Activated CD4-positive, alpha-beta T cell treated with anti-CD3 and anti-CD28 coated beads for 4 hours (primary cell): ENCODE measurements around the gene INSYN2A.

Source experiments
- DNase-seq, 2 donors: peaks; one replicate each; pipeline ENCODE4 v3.0.0-alpha.2; 2020

Gene INSYN2A, protein sequence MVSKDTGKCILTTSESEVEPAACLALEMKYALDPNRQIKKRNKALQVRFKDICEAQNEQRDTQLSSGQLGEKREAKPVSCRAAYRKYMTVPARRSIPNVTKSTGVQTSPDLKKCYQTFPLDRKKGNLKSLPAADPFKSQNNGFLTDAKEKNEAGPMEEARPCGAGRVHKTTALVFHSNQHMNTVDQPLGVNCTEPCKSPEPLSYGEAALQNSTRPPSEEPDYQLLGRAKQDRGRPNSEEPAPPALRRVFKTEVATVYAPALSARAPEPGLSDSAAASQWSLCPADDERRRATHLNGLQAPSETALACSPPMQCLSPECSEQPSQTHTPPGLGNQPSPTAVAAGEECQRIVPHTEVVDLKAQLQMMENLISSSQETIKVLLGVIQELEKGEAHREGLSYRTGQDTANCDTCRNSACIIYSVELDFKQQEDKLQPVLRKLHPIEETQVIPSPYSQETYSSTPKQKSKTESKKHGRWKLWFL

DNA sequence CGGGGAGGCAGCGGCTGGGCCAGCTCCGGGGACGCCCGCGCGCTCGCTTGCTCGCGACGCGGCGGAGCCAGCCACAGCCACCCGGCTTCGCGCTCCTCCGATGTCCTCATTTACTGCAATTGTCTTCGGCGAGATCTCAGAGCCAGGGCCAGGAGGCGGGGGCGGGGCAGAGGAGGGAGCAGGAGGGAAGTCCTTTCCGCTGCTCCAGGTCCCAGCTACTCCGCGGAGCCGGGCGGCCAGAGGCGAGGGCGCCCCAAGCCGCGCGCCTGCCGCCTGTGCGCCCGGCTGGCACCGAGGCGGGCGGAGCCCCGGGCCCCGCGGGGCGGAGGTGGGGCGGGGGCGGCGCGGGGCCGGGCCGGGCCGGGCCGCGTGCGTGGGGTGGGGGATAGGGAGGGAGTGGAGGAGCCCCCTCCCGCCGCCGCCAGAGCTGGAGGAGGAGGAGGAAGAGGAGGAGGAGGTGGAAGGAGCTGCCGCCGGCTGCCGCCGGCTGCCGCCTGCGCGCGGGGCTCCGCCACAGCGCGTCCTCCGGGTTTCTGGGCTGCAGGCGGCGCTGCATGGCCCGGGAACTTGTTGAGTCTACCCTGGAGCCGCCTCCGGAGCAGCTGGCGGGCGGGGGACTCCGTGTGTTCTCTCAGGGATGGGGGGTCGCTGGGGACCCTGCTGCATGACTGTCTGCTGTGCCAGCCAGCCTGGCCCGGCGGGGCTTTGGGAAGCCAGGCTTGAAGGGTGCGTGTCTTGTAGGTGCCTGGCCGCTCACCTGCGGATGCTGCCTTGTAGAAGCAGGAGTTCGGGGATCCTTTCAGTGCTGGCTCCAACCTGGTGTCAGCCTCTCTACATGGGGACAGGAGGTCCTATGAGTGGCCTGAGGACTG, at the start of gene INSYN2A:
Gene INSYN2A, minus strand, starts transcription at position 310 of the 872 bp plus-strand sequence. CDS start 20,196 bp downstream, outside the sequence.
- no peak for DNase-seq

DNA sequence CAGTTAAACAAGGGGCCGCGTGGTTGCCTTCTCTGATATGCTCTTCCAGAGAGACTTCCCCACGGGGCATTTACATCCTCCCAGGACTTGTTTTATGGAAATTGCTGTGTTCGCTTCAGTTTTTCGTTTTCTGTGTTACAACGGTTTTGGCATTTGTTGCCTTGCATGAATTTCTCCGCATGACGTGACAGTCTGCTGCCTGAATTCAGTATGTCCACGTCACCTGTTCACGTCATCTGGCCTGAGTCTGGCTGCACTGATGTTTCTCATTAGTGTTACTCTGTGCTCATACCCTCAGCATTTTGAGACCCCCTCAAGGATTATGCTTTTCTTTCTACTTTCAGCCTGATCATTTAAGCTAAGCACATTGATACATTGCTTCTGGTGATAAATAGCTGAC, 49.1 kb upstream of the INSYN2A start:
- no peak for DNase-seq

DNA sequence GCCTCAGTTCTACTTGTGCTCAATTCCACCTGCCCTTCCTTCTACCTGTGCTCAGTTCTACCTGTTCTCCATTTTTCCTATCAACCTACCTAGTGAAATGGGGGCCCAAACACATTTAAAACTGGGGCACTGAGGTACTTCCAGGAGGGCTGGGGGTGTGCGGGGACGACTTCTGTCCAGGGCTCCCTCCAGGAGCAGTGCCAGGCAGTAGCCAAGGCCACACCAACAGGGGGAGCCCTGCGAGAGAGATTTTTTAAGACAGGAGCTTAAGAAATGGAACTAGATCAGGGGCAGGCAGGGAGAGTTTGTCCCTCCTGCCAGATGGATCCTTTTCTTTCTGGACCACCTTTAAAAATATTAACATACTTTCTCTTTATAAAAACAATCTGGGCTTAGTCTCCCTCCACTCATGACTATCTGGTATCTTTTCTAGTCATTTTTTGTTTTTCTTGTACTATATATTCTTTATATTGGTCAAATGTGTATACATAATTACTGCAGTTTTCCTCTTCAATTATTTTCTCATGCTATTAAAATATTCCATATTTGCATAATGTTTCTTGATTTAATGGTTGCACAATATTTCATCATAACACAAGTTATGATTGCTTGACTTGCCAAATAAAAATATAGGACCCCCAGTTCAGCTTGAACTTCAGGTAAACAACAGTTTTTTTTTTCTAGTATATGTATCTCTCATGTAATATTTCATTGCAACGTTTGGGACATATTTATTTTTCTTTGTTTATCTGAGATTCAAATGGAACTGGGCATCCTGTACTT, 47.3 kb upstream of the INSYN2A start:
- DNase-seq, result peak in 1 of 2 donors; percentile 21

DNA sequence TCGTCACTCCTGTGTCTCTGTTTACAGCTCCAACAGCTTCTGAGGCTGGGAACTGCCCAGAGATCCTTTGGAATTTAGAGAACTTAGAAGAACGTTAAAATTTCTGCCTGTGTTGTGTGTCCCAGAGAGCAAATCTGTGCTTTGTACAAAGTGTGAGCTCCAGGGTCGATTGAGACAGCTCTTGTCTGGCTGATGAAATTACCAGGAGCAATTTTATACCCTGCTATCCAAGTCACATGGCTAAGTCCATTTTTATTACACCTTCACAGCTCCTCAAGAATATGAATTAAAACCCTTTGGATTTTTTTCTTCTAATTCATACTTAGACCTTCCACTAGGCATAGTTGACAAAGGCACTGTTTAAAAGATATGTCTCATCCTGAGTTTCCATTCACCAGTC, 46.5 kb upstream of the INSYN2A start:
- DNase-seq, result no peak

DNA sequence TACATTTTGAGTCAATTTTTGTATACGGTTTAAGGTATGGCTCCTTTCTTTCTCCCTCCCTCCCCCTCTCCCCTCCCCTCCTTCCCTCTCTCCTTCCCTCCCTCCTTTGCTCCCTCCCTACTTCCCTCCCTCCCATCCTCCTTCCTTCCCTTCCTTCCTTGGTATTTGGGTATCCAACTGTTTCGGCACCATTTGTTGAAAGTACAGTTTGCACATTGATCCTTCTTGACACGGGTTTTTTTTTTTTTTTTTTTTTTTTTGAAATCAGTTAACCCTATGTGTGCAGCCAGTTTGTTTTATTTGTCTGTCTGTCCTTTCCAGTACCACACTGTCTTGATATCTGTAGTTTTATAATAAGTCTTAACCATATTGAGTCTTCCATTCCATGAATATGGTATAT, 39.9 kb upstream of the INSYN2A start:
- no peak for DNase-seq

DNA sequence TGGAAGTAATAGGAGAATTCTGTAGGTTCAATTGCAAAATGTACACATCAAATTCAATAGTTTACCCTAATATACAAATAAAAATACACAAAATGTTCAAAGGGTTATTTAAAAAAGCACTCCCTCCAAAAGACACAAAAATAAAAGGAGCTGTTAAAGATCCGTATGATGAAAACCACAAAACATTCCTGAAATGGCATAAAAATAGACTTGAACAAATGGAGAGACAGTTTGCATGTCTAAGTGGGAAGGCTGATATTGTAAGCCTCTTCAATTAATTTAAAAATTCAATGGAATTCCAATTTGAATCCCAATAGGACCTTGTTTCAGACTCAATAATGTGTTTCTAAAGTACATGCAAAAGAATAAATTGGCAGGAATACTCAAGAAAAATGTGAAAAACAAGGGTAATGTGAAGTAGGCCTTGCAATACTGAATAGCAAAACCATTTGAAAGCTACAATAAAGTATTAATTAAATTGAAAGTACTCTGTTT, 38.0 kb upstream of the INSYN2A start:
- DNase-seq, result no peak

DNA sequence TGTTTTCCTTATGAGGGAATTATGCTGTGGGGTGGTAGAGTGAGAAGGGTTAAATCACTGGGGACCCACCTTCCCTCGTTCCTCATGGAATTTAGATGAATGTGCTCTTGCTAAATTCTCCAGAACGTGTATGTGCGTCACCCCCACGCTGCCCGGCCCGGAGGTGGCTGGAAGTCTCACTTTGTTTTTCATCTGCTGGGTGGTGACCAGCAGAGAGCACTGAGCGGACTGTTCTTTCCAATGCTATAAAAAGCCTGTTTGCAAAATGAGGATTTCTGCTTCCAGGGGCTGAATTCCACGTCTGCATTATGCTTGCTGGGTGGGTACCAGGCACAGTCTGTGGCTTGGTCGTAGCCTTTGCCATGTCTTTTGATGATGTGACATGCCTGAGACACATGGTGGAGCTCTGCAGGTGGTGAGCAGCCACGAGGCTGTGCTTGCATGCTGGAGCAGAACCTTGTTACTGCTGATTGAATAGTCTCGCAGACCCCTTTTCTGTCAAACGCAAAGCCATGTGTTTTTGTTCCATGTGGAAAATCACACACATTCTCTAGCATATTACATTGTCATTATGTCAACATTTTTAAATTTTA, 31.9 kb upstream of the INSYN2A start:
- DNase-seq, result no peak

DNA sequence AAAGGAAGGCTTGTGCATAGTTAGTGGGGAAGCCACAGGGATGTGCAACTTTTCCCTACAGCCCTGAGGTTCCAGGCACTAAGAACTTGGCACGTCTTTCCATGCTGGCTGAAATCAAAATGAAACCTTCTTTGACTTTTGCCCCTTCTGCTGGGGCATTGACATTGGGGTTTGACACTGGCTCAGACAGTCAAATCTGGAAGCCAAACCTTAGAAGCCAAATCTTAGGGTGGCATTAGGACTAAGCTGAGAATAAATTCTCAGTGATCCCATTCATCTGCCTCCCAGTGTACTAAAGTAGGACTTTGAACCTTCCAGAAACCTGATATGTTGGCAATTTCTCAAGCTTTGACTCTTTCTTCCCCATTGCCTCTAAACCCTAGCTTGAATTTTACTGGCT, 31.3 kb upstream of the INSYN2A start:
- no peak for DNase-seq

DNA sequence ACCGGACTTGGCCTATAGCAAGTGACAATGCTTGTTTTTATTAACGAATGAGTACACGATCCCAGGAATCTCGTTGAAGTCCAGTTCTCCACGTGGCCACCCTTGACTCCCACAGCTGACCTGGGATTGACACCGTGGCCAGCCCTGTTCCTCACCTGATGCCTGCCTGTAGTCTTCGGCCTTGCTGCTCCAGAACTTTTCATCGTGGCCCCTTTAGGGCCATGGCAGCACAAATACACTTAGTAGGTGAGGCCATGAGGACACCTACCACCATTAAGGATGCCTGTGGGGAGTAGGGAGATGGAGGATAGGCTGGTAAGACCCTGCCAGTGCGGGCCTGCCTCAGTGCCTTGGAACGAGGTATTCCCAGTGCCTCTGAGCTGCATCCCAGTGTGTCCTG, 30.6 kb upstream of the INSYN2A start:
- no peak for DNase-seq

DNA sequence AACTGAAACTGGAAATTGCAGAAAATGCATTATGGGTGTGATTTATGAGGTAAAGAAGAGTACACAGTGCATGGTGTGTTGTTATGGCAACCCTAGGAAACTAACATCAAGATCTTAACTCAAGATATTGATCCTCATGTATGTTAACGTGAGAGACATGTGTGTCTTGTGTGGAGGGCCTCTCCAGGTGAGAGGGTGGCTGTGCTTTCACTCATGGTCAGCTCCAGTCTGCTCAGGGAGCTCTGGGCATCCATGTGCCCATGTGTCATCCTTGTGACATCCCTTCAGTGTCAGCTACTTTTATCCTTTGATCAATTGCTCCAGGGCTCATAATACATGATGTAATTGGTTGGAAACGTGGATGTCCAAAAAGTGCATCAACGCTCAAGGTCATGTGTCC, 24.9 kb upstream of the INSYN2A start:
- no peak for DNase-seq

DNA sequence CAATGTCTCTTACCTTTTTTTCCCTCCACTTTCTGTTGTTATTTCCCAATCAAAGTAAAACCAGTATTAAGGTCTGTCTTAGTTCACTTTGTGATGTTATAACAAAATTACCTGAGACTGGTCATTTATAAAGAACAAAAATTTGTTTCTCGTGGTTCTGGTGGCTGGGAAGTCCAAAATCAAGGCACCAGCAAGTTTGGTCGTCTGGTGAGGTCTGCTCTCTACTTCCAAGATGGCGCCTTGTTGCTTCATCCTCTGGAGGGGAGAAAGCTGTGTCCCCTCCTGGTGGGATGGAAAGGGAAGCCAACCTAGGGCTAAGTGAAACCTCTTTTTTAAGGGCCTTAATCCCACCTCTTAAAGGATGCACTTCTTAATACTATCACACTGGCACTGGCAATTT, 22.3 kb upstream of the INSYN2A start:
- no peak for DNase-seq

DNA sequence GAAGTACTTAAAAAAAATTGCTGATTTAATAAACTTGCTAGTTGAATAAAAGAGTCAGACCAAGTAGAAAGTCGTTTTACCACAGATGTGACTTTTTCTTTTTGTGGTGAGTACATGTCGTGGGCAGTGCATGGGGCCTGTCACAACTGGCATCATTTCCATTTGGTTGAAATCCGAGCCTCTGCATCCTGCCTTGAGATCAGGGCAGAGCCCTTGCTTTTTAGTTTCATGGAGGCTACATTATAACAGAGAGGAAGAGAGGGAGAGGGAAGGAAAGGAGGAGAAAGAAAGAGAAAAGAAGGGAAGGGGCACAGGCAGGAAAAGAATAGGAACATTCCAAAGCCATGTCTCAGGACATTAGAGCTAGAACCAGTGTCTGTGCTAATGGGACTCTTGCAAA, 20.4 kb upstream of the INSYN2A start:
- no peak for DNase-seq

DNA sequence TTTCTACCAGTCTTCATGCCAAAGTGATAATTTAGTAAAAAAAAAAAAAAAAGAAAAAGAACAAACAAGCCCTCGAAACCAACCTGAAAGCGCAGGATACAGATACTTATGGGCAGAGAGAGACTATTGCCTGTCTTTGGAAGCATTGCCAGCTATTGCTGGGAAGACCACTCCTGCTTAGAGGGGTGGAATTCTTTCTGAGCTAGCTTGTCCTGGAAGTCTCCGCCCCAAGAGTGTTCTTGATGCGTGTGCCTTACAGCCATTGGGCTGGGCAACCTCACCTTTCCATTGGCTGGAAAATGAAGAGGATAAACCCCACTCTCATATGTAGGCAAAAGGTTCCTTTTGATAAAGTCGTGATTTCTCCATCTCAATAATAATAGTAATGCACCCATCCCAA, 19.9 kb upstream of the INSYN2A start:
- no peak for DNase-seq

DNA sequence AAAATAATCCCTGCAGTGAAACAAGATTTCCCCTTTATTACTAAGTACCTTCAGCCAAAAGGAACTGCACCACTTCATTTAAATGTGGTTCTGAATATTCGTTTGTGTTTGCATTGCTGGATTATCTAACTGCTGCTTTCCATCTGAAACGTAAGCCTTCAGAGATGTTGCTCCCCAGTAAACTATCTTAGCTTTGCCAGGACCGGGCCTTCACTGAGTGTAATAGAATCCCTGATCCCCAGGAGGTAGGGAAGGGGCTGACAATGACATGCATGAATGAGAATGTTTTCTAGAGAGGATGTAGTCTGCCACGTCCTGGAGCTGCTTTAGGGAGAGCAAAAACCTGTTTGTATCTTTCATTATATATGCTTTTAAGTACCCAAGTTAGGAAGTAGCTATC, 19.5 kb upstream of the INSYN2A start:
- no peak for DNase-seq

DNA sequence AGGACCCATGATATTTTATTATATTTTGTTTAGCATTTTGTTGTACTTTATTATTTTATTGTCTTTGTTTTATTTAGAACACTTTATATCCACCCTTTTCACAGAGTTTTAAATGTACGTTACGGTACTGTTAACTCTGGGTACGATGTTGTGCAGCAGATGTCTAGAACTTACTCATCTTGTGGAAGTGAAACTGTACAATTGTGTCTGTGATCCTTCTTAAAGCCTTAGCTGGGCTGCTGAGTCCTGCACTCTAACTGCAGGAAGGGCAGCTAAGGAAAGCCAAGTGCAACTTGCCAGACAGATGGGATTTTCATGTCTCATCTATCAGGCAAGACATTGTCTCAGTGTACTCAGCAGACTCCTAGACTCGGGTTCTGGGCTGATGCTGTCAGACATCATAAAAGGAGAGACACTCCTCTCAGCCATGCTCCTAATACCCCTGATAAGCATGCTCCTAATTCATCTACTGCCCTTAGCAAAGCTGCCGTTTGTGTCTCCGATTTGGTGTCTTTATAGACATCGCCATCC, 14.6 kb upstream of the INSYN2A start:
- DNase-seq, result no peak

DNA sequence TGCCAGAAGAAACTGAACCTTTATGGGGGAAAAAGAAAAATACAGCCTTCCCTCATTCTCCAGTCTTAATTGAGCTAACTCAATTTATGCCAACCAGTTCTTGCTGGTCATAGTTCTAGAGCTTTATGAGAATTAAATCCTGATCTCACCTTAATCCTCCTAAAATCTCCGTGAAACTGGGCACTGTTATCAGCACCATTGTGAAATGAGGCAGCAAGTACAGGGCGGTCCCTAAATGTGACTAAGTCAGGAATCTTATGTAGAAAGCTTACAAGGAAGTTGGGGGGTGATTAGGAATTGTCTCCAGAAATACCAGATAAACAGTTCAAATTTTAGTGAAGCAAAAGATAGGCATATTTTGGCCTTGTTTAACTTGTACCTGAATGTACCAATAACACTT, 10.7 kb upstream of the INSYN2A start:
- DNase-seq, result no peak

DNA sequence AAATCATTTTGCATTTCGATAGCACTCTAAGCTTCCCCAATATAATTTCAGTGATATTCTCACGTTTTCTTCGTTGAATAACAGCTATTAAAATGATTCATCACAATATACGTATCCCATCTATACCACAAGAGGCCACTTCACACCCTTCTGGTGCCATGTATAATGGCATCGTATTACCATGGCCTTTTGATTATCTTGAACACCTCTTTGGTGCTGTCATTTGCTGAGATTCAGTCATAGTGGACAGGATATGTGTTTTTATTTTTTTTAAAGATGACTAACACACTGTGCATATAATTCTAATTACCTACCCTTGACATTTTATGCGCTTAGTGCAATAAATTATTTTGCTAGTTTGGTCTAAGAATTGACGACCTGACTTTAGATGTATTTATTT, 6.7 kb upstream of the INSYN2A start:
- DNase-seq, result no peak

DNA sequence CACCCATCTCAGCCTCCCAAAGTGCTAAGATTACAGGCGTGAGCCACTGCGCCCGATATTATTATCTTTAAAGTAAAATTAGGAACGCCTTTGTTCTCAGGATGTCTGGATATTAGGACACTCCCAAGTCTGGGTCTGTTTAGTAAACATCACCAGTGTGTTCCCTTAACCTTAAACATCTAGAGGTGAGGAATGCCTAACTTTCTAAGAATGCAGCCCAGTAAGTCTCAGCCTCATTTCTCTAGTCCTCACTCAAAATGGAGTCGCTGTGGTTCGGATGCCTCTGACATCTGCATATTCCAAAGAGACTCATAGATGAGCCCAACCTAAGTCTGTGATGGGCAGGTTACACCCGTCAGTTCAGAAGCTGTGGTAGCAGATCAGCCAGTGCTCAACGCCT, 4.3 kb upstream of the INSYN2A start:
- no peak for DNase-seq

DNA sequence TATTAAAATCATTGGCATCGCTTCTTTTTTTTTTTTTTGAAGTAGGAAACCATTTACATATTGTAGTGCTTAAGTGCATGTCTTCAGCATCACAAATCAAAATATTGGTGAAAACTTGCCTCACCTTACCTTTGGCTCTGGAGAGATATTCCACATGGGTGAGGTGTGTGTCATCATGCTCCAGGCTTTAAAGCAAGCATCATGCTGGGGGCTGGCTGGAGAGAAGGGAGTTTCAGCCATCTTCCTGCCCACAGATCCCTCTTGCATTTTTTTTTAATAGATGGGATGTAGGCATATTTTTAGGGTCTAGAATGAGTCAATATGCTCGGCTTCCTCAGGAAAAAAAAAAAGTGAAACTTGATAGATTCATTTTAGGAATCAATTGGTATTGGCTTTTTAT, 2.3 kb upstream of the INSYN2A start:
- DNase-seq, result no peak

DNA sequence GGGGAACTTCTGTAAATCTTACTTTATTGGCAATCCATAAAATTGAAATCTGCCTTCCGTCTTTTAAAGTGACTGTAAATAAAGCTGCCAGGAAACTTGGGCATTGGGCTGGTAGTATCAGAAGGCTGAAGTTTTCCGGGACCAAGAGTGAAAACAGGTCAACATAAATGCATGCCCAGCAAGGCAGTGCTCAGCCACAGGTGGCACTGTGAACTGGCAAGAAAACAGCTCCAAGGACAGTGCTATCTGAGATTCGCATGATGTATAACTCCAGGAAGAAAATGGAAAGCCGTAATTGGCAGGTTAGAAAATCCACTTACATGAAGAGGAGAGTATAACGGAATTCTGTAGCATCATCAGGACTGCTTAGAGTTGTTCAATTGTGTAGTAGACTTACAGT, 1.9 kb upstream of the INSYN2A start:
- DNase-seq, result no peak

DNA sequence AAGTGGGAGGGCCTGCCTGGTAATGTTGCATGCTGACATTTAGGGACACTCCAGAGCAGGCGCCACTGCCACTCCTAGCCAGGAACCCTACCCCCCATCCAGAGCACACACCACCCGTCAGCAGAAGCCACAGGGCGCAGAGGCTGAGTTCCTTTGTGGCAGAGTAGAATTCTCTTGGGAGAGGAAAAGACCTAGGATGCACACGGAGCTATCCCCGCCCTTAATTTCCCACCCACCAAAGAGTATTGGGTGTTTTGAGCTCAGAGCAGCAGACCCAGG, 702 bp upstream of the INSYN2A start:
- DNase-seq, result no peak

DNA sequence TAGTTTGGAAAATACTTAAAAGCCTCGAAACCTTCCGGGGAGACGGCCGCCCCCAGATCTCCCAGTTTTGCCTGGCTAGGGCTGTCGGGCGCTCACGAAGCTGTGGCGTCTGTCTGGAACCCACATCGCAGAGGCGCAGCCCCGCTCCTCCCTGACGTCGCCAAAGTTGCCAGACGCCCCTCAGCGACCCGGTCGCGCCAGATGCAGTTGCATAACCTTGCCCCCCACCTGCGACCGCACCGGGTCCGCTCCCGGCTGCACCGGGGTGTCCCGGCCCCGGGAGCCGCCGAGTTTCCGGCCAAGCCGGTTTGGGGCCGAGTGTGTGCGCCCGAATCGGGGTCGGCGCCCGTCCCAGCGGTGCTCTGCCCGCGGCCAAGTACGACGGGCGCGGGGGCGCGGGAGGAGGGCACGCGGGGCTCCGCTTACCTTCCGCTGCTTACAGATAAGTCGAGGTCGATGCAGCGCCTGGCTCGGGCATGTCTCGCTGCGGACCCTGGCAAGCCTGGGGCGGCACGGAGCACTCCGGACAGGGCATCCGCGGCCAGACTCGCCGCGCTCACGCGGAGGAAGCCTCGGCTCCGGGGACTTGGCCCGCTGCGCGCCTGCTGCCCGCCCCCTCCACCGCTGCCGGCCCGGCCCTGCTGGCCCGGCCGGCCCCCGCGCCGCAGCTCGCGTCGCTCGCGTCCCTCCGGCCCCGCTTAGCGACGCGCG, 665 bp downstream of the INSYN2A start:
- DNase-seq, result no peak
